Trophoblast cell (in vitro differentiated cells and primary cell): ENCODE measurements around the gene SATB1.
"Not testable (repeated sequence)": the region's sequence is repeated elsewhere in the genome, so short reads cannot be mapped to it uniquely, and the experiment has no call there.

Experiments used
- DNase-seq, 2 donors: peaks; one replicate each; pipeline ENCODE4 v3.0.0-alpha.2; 2016
- H2AFZ ChIP-seq: 2 replicates; pipeline ENCODE4 v1.6.1; 2013; ENCODE audit warnings: low read length, moderate library complexity, mild to moderate bottlenecking; ENCODE audit not compliant: insufficient read depth, poor library complexity
- H2AK5ac ChIP-seq: 2 replicates; pipeline ENCODE4 v1.6.1; 2013; ENCODE audit warnings: mild to moderate bottlenecking, low read length
- H2BK120ac ChIP-seq: 2 replicates; pipeline ENCODE4 v1.6.1; 2013; ENCODE audit warnings: low read length, mild to moderate bottlenecking, moderate library complexity; ENCODE audit not compliant: insufficient read depth, poor library complexity
- H2BK12ac ChIP-seq: 2 replicates; pipeline ENCODE4 v1.6.1; 2013; ENCODE audit warnings: mild to moderate bottlenecking, low read length, moderate library complexity
- H2BK5ac ChIP-seq: 2 replicates; pipeline ENCODE4 v1.6.1; 2013; ENCODE audit warnings: low read length, low read depth, moderate library complexity, mild to moderate bottlenecking; ENCODE audit not compliant: poor library complexity
- H3K14ac ChIP-seq: 2 replicates; pipeline ENCODE4 v1.6.1; 2013; ENCODE audit warnings: mild to moderate bottlenecking, low read length
- H3K18ac ChIP-seq: 2 replicates; pipeline ENCODE4 v1.6.1; 2013; ENCODE audit warnings: mild to moderate bottlenecking, low read length
- H3K23ac ChIP-seq: 2 replicates; pipeline ENCODE4 v1.6.1; 2013; ENCODE audit warnings: low read length
- H3K27ac ChIP-seq: 2 replicates; pipeline ENCODE4 v1.5.1; 2013; ENCODE audit warnings: low read depth, mild to moderate bottlenecking, inconsistent platforms, low read length, moderate library complexity
- H3K27me3 ChIP-seq: 2 replicates; pipeline ENCODE4 v1.6.1; 2013; ENCODE audit warnings: inconsistent platforms, mild to moderate bottlenecking, low read length, moderate library complexity; ENCODE audit not compliant: insufficient read depth
- H3K36me3 ChIP-seq, 2 experiments: 1 replicate in 1 of 2; 2 replicates in 1 of 2; pipeline ENCODE4 v1.6.1; 2013; ENCODE audit warnings: low read length in 2 of 2, mild to moderate bottlenecking in 2 of 2, moderate library complexity in 1 of 2; ENCODE audit not compliant: insufficient read depth in 2 of 2, control insufficient read depth in 1 of 2
- H3K4ac ChIP-seq: 2 replicates; pipeline ENCODE4 v1.6.1; 2013; ENCODE audit warnings: low read depth, mild to moderate bottlenecking, low read length, moderate library complexity
- H3K4me1 ChIP-seq, 2 experiments: 1 replicate in 1 of 2; 2 replicates in 1 of 2; pipeline ENCODE4 v1.6.1; 2013; ENCODE audit warnings: low read length in 2 of 2, mild to moderate bottlenecking in 2 of 2, moderate library complexity in 1 of 2; ENCODE audit not compliant: insufficient read depth in 2 of 2, control insufficient read depth in 1 of 2
- H3K4me2 ChIP-seq: 2 replicates; pipeline ENCODE4 v1.6.1; 2013; ENCODE audit warnings: inconsistent platforms, mild to moderate bottlenecking, low read length, moderate library complexity
- H3K4me3 ChIP-seq: 2 replicates; pipeline ENCODE4 v1.5.1; 2013; ENCODE audit warnings: mild to moderate bottlenecking, low read depth, low read length, inconsistent platforms
- H3K79me1 ChIP-seq: one replicate; pipeline ENCODE4 v1.6.1; 2013; ENCODE audit warnings: low read length
- H3K79me2 ChIP-seq: 2 replicates; pipeline ENCODE4 v1.6.1; 2013; ENCODE audit warnings: low read length, mild to moderate bottlenecking; ENCODE audit not compliant: control insufficient read depth, insufficient read depth, poor library complexity
- H3K9ac ChIP-seq: 2 replicates; pipeline ENCODE4 v1.6.1; 2013; ENCODE audit warnings: mild to moderate bottlenecking, low read length
- H3K9me3 ChIP-seq: 2 replicates; pipeline ENCODE4 v1.6.1; 2013; ENCODE audit warnings: low read depth, mild to moderate bottlenecking, control low read depth, inconsistent platforms, low read length; ENCODE audit not compliant: insufficient read depth
- H4K12ac ChIP-seq: 2 replicates; pipeline ENCODE4 v1.6.1; 2013; ENCODE audit warnings: low read depth, mild to moderate bottlenecking, low read length, moderate library complexity
- H4K8ac ChIP-seq: 2 replicates; pipeline ENCODE4 v1.6.1; 2013; ENCODE audit warnings: low read depth, mild to moderate bottlenecking, low read length, moderate library complexity
- H4K91ac ChIP-seq: one replicate; pipeline ENCODE4 v1.6.1; 2013; ENCODE audit warnings: low read depth, mild to moderate bottlenecking, low read length, moderate library complexity
- WGBS: extraction: QIAGEN DNeasy Blood & Tissue Kit; methylation state at CpG from one replicate; pipeline ENCODE4 v1.1.7; 2013; ENCODE audit warnings: missing lambda C conversion rate; ENCODE audit not compliant: insufficient read length, insufficient coverage; ENCODE audit errors: extremely low coverage; 5-methylcytosine and 5-hydroxymethylcytosine counted together

SATB1 gene

DNA sequence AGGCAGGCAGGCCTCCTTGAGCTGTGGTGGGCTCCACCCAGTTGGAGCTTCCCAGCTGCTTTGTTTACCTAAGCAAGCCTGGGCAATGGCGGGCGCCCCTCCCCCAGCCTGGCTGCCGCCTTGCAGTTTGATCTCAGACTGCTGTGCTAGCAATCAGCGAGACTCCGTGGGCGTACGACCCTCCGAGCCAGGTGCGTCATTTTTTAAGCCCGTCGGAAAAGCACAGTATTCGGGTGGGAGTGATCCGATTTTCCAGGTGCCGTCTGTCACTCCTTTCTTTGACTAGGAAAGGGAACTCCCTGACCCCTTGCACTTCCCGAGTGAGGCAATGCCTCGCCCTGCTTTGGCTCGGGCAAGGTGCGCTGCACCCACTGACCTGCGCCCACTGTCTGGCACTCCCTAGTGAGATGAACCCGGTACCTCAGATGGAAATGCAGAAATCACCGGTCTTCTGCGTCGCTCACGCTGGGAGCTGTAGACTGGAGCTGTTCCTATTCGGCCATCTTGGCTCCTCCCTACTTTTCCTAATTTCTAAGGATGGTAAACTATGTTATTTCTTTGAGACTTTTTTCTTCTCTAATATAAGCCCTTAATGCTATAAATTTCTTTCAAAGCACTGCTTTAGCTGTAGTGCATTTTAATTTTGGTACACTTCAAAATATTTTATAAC is 94.2 kb downstream of the SATB1 start:
- H3K36me3 ChIP-seq, H3K4me2 ChIP-seq, H2AFZ ChIP-seq, H2BK120ac ChIP-seq, H3K4me3 ChIP-seq, H3K4ac ChIP-seq, H3K27me3 ChIP-seq, H3K79me2 ChIP-seq, H2AK5ac ChIP-seq, H4K8ac ChIP-seq, H3K9me3 ChIP-seq, H2BK5ac ChIP-seq, H3K23ac ChIP-seq, H4K91ac ChIP-seq, DNase-seq, H4K12ac ChIP-seq, H3K14ac ChIP-seq, H2BK12ac ChIP-seq, H3K4me1 ChIP-seq, H3K27ac ChIP-seq, H3K79me1 ChIP-seq, H3K18ac ChIP-seq, H3K9ac ChIP-seq: not testable (repeated sequence)
- no CpG with 5 or more reads among the region's 25 CpGs for WGBS

- Histone ChIP-seq H3K18ac (no peak overlapping the region), H2BK120ac (no peak overlapping the region), H2AFZ (no peak overlapping the region), H3K27ac (no peak overlapping the region), H3K9me3 (no peaks in the 10 kb centered on the region), H2BK12ac (no peak overlapping the region), H4K91ac (no peak overlapping the region), H3K79me2 (no peaks in the 10 kb centered on the region), H3K4ac (no peak overlapping the region), H3K14ac (no peak overlapping the region), H3K4me1 (no peaks in the 10 kb centered on the region), H3K36me3 (no peaks in the 10 kb centered on the region), H3K4me2 (no peak overlapping the region), H3K9ac (no peak overlapping the region), H3K4me3 (no peak overlapping the region), H4K8ac (no peak overlapping the region), H3K27me3 (no peaks in the 10 kb centered on the region), H3K79me1 (peaks cover 2% of the 10 kb centered on the region), H2BK5ac (no peak overlapping the region), H2AK5ac (no peak overlapping the region), H3K23ac (no peak overlapping the region), H4K12ac (no peak overlapping the region)
- peak; percentile 75 to 92 for DNase-seq
- no CpG with 5 or more reads among the region's 5 CpGs for WGBS
Measured at GRCh38 chr3:18308096-18308650, 117.0 kb downstream of the SATB1 start.

DNA sequence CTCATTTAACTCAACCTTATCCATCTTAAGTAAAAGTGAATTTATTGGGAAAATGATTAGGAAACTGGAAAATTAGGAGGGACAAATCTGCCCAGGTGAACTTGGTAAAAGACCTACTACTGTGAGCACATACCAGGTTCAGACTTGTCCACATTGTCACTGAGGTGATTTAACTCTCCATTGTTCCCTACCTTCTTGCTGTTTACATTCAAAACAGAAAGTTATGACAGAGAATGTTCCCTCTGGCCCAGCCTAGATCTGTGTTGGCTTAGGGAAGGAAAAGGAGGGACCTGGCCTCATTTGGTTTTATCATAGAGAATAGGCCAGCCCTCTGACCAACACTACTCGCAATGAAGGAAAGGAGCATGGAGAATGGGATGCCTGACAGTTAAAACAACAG is 117.6 kb downstream of the SATB1 start:
- Histone ChIP-seq H3K14ac (no peak overlapping the region), H2BK12ac (no peak overlapping the region), H4K8ac (no peak overlapping the region), H3K18ac (no peak overlapping the region), H3K4me2 (no peak overlapping the region), H3K4ac (no peak overlapping the region), H3K9ac (no peak overlapping the region), H2BK120ac (no peak overlapping the region), H3K4me1 (no peaks in the 10 kb centered on the region), H4K12ac (no peak overlapping the region), H3K79me1 (peaks cover 2% of the 10 kb centered on the region), H3K27me3 (no peaks in the 10 kb centered on the region), H3K23ac (no peak overlapping the region), H2AFZ (no peak overlapping the region), H3K9me3 (no peaks in the 10 kb centered on the region), H3K36me3 (no peaks in the 10 kb centered on the region), H2AK5ac (no peak overlapping the region), H3K79me2 (no peaks in the 10 kb centered on the region), H3K27ac (no peak overlapping the region), H4K91ac (no peak overlapping the region), H2BK5ac (no peak overlapping the region), H3K4me3 (no peak overlapping the region)
- no peak for DNase-seq
- WGBS: no CpG with 5 or more reads among the region's 1 CpG

DNA sequence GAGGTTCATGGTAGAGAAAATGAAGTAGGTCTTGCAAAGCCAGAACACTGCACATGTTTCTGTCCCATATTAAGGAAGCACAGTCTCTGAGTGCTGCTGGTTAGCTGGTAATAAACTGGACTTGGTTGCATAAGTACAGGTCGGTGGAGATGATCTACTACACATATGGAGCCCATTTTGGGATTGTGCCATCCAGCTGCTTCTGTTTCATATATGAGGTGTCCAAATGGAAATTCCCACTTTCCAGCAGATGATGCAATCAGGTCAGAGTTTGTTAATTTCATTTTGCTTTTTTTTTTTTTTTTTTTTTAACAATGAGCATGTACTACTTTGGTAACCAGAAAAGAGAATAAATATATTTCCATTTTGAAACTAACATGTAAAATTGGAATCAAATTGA is 122.6 kb downstream of the SATB1 start:
- H3K4ac ChIP-seq: no peak overlapping the region
- no peak overlapping the region for H3K14ac ChIP-seq
- H2BK12ac ChIP-seq: no peak overlapping the region
- no peak overlapping the region for H4K91ac ChIP-seq
- H3K9ac ChIP-seq: no peak overlapping the region
- H3K9me3 ChIP-seq: no peaks in the 10 kb centered on the region
- H3K27ac ChIP-seq: no peak overlapping the region
- H3K79me2 ChIP-seq: no peaks in the 10 kb centered on the region
- H3K4me2 ChIP-seq: no peak overlapping the region
- H3K4me3 ChIP-seq: no peak overlapping the region
- H3K4me1 ChIP-seq: no peaks in the 10 kb centered on the region
- no peak overlapping the region for H2AK5ac ChIP-seq
- H3K36me3 ChIP-seq: no peaks in the 10 kb centered on the region
- peak in 1 of 2 donors; percentile 25 for DNase-seq
- H2BK5ac ChIP-seq: no peak overlapping the region
- no CpG with 5 or more reads among the region's 1 CpG for WGBS
- H4K12ac ChIP-seq: no peak overlapping the region
- no peak overlapping the region for H2BK120ac ChIP-seq
- H4K8ac ChIP-seq: no peak overlapping the region
- H3K27me3 ChIP-seq: no peaks in the 10 kb centered on the region
- no peak overlapping the region for H3K23ac ChIP-seq
- H2AFZ ChIP-seq: no peak overlapping the region
- H3K79me1 ChIP-seq: no peaks in the 10 kb centered on the region
- H3K18ac ChIP-seq: no peak overlapping the region
